HUES6 (cell line): ENCODE results near the gene MDFIC.

Experiments used
- H3K27ac ChIP-seq: 2 replicates; pipeline ENCODE4 v1.7.0; 2013; ENCODE audit warnings: low read depth, mild to moderate bottlenecking, low read length, inconsistent platforms
- H3K27me3 ChIP-seq: 2 replicates; pipeline ENCODE4 v1.6.1; 2013; ENCODE audit warnings: low read length; ENCODE audit not compliant: control insufficient read depth, insufficient read depth
- H3K36me3 ChIP-seq: 2 replicates; pipeline ENCODE4 v1.6.1; 2013; ENCODE audit warnings: low read length; ENCODE audit not compliant: control insufficient read depth, insufficient read depth
- H3K4me1 ChIP-seq: 2 replicates; pipeline ENCODE4 v1.6.1; 2013; ENCODE audit warnings: low read length; ENCODE audit not compliant: control insufficient read depth, insufficient read depth
- H3K4me3 ChIP-seq: 2 replicates; pipeline ENCODE4 v1.5.1; 2013; ENCODE audit warnings: low read depth, low read length
- H3K9ac ChIP-seq: one replicate; pipeline ENCODE4 v1.6.1; 2013; ENCODE audit warnings: mild to moderate bottlenecking, low read length
- H3K9me3 ChIP-seq: 2 replicates; pipeline ENCODE4 v1.6.1; 2013; ENCODE audit warnings: low read depth, low read length; ENCODE audit not compliant: control insufficient read depth, insufficient read depth

The MDFIC gene

DNA sequence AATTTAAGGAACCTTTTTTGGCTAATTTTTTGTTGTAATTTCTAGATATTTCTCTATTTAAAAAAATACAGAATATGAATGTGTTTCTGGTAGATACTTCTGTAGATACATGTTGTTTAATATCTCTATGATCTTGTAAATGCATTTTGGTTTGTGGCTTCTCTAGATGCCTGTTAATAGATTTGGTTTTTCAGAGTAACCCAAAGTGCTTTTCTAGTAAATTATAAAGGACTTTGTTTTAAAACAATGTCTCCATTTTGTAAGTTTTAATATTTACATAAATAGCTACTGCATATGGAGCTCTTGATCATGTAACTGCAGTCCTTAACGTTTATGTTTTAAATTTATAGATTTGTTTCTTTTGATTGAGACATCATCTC lies 88.5 kb downstream of the MDFIC start:
- no peaks in the 10 kb centered on the region for H3K27me3 ChIP-seq
- no peak overlapping the region for H3K27ac ChIP-seq
- H3K9me3 ChIP-seq: no peaks in the 10 kb centered on the region
- H3K4me1 ChIP-seq: peaks cover 32% of the 10 kb centered on the region
- H3K36me3 ChIP-seq: no peaks in the 10 kb centered on the region
- no peak overlapping the region for H3K9ac ChIP-seq
- H3K4me3 ChIP-seq: no peak overlapping the region

DNA sequence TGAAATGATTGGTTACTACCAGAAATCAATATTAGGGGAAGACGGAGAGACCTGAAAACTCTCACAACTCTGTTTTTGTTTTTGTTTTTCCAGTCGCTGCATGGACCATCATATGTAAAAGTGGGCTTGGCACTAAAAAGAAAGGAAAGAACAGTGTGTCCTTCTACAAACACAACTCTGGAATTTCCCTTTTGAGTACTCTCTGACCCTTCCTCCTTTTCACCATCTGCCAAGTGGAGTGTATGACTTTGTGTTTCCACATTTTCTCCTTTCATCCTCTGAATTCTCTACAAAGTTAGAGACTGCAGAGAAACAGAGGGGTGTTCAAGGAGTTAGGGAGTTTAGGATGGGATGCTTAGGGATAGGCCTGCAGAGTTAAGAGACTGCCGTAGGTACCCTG lies 92.0 kb downstream of the MDFIC start:
- Histone ChIP-seq H3K27me3 (no peaks in the 10 kb centered on the region), H3K4me1 (peaks cover 12% of the 10 kb centered on the region), H3K9me3 (no peaks in the 10 kb centered on the region), H3K36me3 (no peaks in the 10 kb centered on the region), H3K27ac (no peak overlapping the region), H3K9ac (no peak overlapping the region), H3K4me3 (no peak overlapping the region)

- Histone ChIP-seq H3K4me1 (peaks cover 3% of the 10 kb centered on the region; the same call in 1 of the 2 replicates), H3K36me3 (no peaks in the 10 kb centered on the region), H3K9ac (no peak overlapping the region), H3K9me3 (no peaks in the 10 kb centered on the region), H3K27me3 (no peaks in the 10 kb centered on the region), H3K27ac (no peak overlapping the region), H3K4me3 (no peak overlapping the region)
Observed at GRCh38 chr7:115014794-115015193, 92.9 kb downstream of the MDFIC start.

DNA sequence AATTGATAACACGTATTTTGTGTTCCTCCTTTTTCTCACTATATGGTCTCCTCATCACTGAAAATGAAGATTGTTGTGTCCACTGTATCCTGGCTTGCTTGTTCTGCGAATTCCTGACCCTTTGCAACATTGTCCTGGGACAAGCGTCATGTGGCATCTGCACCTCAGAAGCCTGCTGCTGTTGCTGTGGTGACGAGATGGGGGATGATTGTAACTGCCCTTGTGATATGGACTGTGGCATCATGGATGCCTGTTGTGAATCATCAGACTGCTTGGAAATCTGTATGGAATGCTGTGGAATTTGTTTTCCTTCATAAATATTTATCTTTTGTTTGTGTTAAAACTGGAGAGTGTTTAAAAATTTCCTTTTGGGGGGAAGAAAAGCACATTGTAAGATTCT lies 93.7 kb downstream of the MDFIC start:
- Histone ChIP-seq H3K4me1 (no peaks in the 10 kb centered on the region), H3K27ac (no peak overlapping the region), H3K4me3 (no peak overlapping the region), H3K9me3 (no peaks in the 10 kb centered on the region), H3K36me3 (no peaks in the 10 kb centered on the region), H3K27me3 (no peaks in the 10 kb centered on the region), H3K9ac (no peak overlapping the region)

DNA sequence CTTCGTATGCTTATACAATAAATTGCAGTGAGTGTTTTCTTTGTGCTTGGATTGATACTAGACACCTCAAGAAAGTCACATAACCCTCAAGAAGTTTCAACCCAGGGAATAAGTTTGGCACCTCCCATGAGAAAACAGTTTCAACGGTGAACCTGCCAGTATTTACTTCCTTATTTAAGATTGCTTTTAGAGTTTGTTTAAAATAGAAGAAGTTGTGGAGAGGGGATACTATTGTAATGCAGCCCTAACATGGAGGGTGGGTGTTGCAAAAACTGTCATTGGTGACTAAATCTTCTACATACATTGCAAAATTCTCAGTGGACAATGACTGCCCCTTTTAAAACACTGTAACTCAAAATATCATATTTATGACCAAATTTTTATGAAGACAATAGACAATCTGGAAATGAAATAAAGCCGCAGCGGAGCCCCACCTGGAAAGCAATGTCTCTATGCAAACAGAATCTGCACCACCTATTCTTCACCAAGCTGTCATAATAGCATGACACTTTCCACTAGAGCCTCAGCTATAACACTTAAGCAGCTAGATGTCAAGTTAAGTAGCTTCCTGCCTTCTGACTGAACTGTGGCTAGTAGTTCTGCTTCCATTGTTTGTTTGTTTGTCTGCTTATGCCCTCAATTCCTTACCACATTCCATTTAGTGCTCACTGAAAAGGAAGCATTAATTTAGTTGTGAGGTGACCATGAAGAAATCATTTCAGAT lies 98.2 kb downstream of the MDFIC start:
- Histone ChIP-seq H3K27me3 (no peaks in the 10 kb centered on the region), H3K9ac (no peak overlapping the region), H3K4me1 (no peaks in the 10 kb centered on the region), H3K4me3 (no peak overlapping the region), H3K27ac (no peak overlapping the region), H3K9me3 (no peaks in the 10 kb centered on the region), H3K36me3 (no peaks in the 10 kb centered on the region)

GRCh38 chr7:115023219-115023618 lies 101.3 kb downstream of the MDFIC start:
- Histone ChIP-seq H3K4me1 (no peaks in the 10 kb centered on the region), H3K36me3 (no peaks in the 10 kb centered on the region), H3K9me3 (no peaks in the 10 kb centered on the region), H3K4me3 (no peak overlapping the region), H3K27ac (no peak overlapping the region), H3K27me3 (no peaks in the 10 kb centered on the region), H3K9ac (no peak overlapping the region)

DNA sequence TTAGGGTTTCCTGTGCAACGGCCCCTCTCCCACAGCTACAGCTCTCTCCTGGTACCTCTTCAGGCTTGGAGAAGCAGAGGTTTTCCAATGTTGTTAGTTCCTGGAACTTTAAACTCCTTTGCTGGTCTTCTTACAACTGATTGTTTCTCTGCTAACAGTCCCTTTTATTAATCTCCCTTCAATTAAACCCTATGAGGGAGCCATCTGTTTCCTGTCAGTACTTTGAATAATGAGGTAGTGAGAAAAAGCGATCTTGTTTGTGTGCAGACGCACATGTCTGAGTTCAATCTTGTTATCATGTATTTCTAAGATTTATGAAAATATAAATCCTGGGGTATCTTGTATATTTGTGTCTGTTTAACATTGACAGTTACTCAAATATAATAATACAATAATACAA lies 102.4 kb downstream of the MDFIC start:
- Histone ChIP-seq H3K9me3 (no peaks in the 10 kb centered on the region), H3K4me3 (no peak overlapping the region), H3K4me1 (no peaks in the 10 kb centered on the region), H3K27me3 (no peaks in the 10 kb centered on the region), H3K36me3 (no peaks in the 10 kb centered on the region), H3K27ac (no peak overlapping the region), H3K9ac (no peak overlapping the region)

- Histone ChIP-seq H3K4me3 (no peak overlapping the region), H3K9ac (no peak overlapping the region), H3K9me3 (no peaks in the 10 kb centered on the region), H3K27ac (no peak overlapping the region), H3K4me1 (peaks cover 4% of the 10 kb centered on the region; the same call in 1 of the 2 replicates), H3K36me3 (no peaks in the 10 kb centered on the region), H3K27me3 (no peaks in the 10 kb centered on the region)
Observed at GRCh38 chr7:115032715-115033703, 111.1 kb downstream of the MDFIC start.

DNA sequence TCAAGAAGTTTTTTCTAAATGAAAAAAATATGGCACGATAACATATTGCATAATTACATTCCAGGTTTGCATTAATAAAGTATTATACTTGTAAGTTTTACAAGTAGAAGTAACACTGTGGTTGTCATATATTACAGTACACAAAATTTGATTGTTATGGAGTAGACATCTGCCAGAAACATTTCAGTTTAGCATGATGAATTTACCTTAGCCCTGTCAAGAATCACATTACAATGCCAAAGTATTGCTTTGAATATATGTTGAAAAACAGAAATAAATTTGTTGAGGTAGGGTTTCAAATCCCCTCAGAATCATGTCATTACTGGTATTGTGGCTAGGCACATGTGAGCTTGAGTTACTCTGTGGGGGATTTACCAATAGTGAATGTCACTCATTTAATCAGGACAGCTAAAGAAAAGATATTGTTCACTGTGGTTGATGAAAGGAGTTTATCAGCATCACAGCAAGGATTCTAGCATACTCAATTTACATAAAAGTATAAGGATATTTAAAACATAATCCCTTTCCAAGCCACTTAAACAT lies 112.1 kb downstream of the MDFIC start:
- Histone ChIP-seq H3K9me3 (no peaks in the 10 kb centered on the region), H3K27ac (no peak overlapping the region), H3K27me3 (no peaks in the 10 kb centered on the region), H3K9ac (no peak overlapping the region), H3K36me3 (no peaks in the 10 kb centered on the region), H3K4me3 (no peak overlapping the region), H3K4me1 (peaks cover 4% of the 10 kb centered on the region; the same call in 1 of the 2 replicates)

DNA sequence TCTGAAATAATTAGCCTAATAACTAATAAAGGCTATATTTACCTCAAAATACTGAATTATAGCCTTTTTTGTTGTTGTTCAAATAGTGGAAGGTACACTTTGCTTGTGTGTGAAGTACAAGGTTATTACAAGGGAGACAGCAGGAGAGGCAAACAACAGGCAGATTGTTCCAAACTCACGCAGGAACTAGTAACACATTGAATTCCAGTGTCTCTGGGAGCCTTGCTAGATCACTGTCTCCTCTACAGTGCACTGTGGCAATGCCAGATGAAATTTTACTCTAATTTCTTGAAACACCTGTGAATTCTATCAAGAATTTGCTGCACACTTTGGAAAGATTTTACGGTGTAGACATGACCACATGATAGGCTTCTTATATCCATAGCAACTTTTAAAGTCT lies 112.6 kb downstream of the MDFIC start:
- Histone ChIP-seq H3K36me3 (no peaks in the 10 kb centered on the region), H3K4me3 (no peak overlapping the region), H3K9ac (no peak overlapping the region), H3K4me1 (peaks cover 4% of the 10 kb centered on the region; the same call in 1 of the 2 replicates), H3K9me3 (no peaks in the 10 kb centered on the region), H3K27me3 (no peaks in the 10 kb centered on the region), H3K27ac (no peak overlapping the region)
